Endothelial cell of umbilical vein (primary cell): ENCODE results near the gene ADCY3. TPM values are rescaled to one million over a fixed set of nuclear protein-coding genes. Genes with fewer than 3 reads are reported as not detected.

Source experiments
- BruUV-seq: library from RNA; stranded (reverse); fragments of 400-500 nt; replicated peaks from 2 replicates; lab custom pipeline; 2021; lab: Mats Ljungman, UMichigan
- CTCF ChIA-PET: fragments of 300-600, 350-600 bp; sonication (Branson Sonifier 250); formaldehyde crosslinking; loops from one replicate; lab custom pipeline; 2021; ENCODE audit warnings: antibody characterized with exemption, inconsistent platforms; lab: Charles Lee
- POLR2A ChIA-PET: fragments of 300-600, 350-600 bp; sonication (Branson Sonifier 250); formaldehyde crosslinking; loops from one replicate; lab custom pipeline; 2021; ENCODE audit warnings: antibody characterized with exemption, inconsistent platforms; lab: Charles Lee
- DNase-seq: peaks from one replicate; pipeline ENCODE4 v3.0.0-alpha.2; 2011; ENCODE audit warnings: low read depth, low spot score
- FAIRE-seq: peaks from 2 replicates; lab custom pipeline; 2011; peaks lifted over from hg19 to GRCh38; lab: Jason Lieb, UNC
- H2AFZ ChIP-seq: 2 replicates; pipeline ENCODE4 v1.6.0; 2012; ENCODE audit warnings: low read depth, low read length, control low read depth, inconsistent platforms
- H3K27ac ChIP-seq: 2 replicates; pipeline ENCODE4 v1.5.1; 2011; ENCODE audit warnings: low read depth, mild to moderate bottlenecking, control low read depth, low read length, moderate library complexity; ENCODE audit not compliant: insufficient read depth
- H3K27me3 ChIP-seq, 2 experiments: 2 replicates each; pipeline versions ENCODE4 v1.6.0 to v1.6.1; 2011; ENCODE audit warnings: low read length in 2 of 2, mixed read lengths in 1 of 2; ENCODE audit not compliant: control insufficient read depth in 2 of 2, insufficient read depth in 2 of 2
- H3K36me3 ChIP-seq, 2 experiments: 2 replicates in 1 of 2; 3 replicates in 1 of 2; pipeline ENCODE4 v1.5.1; 2011; ENCODE audit warnings: low read length in 2 of 2, mild to moderate bottlenecking in 1 of 2, moderate library complexity in 1 of 2; ENCODE audit not compliant: control insufficient read depth in 2 of 2, insufficient read depth in 2 of 2; ENCODE audit errors: extremely low read depth in 1 of 2
- H3K4me1 ChIP-seq: 3 replicates; pipeline ENCODE4 v1.5.1; 2011; ENCODE audit warnings: mild to moderate bottlenecking, low read length; ENCODE audit not compliant: control insufficient read depth, insufficient read depth; ENCODE audit errors: extremely low read depth
- H3K4me2 ChIP-seq: 2 replicates; pipeline ENCODE4 v1.6.1; 2011; ENCODE audit warnings: low read length, control low read depth, mixed read lengths; ENCODE audit not compliant: insufficient read depth
- H3K4me3 ChIP-seq, 3 experiments: fragments of 200-600 bp in 1 of 3; sonication (generic), shearing (Covaris generic) in 1 of 3; replicated peaks in 1 of 3; 2 replicates each; pipeline ENCODE4 v1.5.1; 2011 to 2016; ENCODE audit warnings: control low read depth in 3 of 3, low read length in 3 of 3, mild to moderate bottlenecking in 2 of 3, inconsistent platforms in 1 of 3, low read depth in 1 of 3, moderate library complexity in 1 of 3; ENCODE audit not compliant: insufficient read depth in 1 of 3
- H3K79me2 ChIP-seq: 2 replicates; pipeline ENCODE4 v1.6.0; 2012; ENCODE audit warnings: low read length, inconsistent platforms; ENCODE audit not compliant: control insufficient read depth, insufficient read depth
- H3K9ac ChIP-seq: replicated peaks from 2 replicates; pipeline ENCODE3; 2011; ENCODE audit warnings: low read length, control low read depth; ENCODE audit not compliant: insufficient read depth; ENCODE audit errors: extremely low read depth
- H3K9me1 ChIP-seq: replicated peaks from 3 replicates; pipeline ENCODE4 v1.6.0; 2011; ENCODE audit warnings: mild to moderate bottlenecking, low read length; ENCODE audit not compliant: control insufficient read depth, insufficient read depth; ENCODE audit errors: extremely low read depth
- H3K9me3 ChIP-seq: replicated peaks from 2 replicates; pipeline ENCODE4 v1.5.1; 2012; ENCODE audit warnings: low read length, inconsistent platforms; ENCODE audit not compliant: control insufficient read depth, insufficient read depth
- H4K20me1 ChIP-seq: replicated peaks from 2 replicates; pipeline ENCODE3; 2011; ENCODE audit warnings: mild to moderate bottlenecking, low read length; ENCODE audit not compliant: control insufficient read depth, insufficient read depth; ENCODE audit errors: extremely low read depth
- EZH2 ChIP-seq: IDR thresholded peaks from 2 replicates; pipeline ENCODE4 v1.6.1; 2012; ENCODE audit warnings: borderline replicate concordance, low read depth, mild to moderate bottlenecking, moderate library complexity, low read length, inconsistent platforms; ENCODE audit not compliant: severe bottlenecking
- FOS ChIP-seq: IDR thresholded peaks from 2 replicates; pipeline ENCODE4 v1.6.1; 2011; ENCODE audit warnings: mild to moderate bottlenecking, low read length, moderate library complexity, borderline replicate concordance; ENCODE audit not compliant: insufficient read depth
- GATA2 ChIP-seq: IDR thresholded peaks from 2 replicates; pipeline ENCODE4 v1.7.0; 2011; ENCODE audit warnings: low read depth, mild to moderate bottlenecking, moderate library complexity, mixed read lengths, low read length; ENCODE audit not compliant: insufficient read length, insufficient read depth
- JUN ChIP-seq: IDR thresholded peaks from 2 replicates; pipeline ENCODE4 v1.6.1; 2011; ENCODE audit warnings: borderline replicate concordance, low read depth; ENCODE audit not compliant: insufficient read length, insufficient read depth
- MAX ChIP-seq: IDR thresholded peaks from 2 replicates; pipeline ENCODE4 v1.6.1; 2011; ENCODE audit not compliant: insufficient read depth, insufficient read length
- MYC ChIP-seq: IDR thresholded peaks from one replicate; pipeline ENCODE4 v1.6.1; 2011; ENCODE audit warnings: mild to moderate bottlenecking, low read depth, low read length
- POLR2A ChIP-seq: IDR thresholded peaks from 2 replicates; pipeline ENCODE4 v1.6.1; 2012; ENCODE audit warnings: low read depth, mild to moderate bottlenecking, control low read depth, low read length
- POLR2AphosphoS5 ChIP-seq: IDR thresholded peaks from 2 replicates; pipeline ENCODE4 v1.6.1; 2012; ENCODE audit warnings: low read depth, mild to moderate bottlenecking, control low read depth, low read length, moderate library complexity; ENCODE audit not compliant: insufficient read depth
- dilution Hi-C: fragments of 300-500 bp; cut with MboI; formaldehyde crosslinking; loops from one replicate; pipeline ENCODE4 v1.15.0; 2019; ENCODE audit warnings: low sequenced_read_pairs; ENCODE audit not compliant: extremely low pct_ligation_motif_present
- intact Hi-C: fragments of 100-400 bp; cut with micrococcal nuclease; formaldehyde crosslinking; loops from one replicate; pipeline ENCODE4 v1.10.0; 2022
- polyA plus RNA-seq, 4 experiments: library from polyadenylated mRNA; depleted of rRNA in 3 of 4; stranded (reverse) in 3 of 4; unstranded in 1 of 4; fragments of >200 nt; gene quantifications; 2 replicates each; pipeline versions ENCODE4 v1.2.1 to v1.2.3, GENCODE V29; 2011 to 2012; ENCODE audit warnings: missing spikeins in 1 of 4
- total RNA-seq: library from RNA; stranded (reverse); gene quantifications from 2 replicates; pipeline ENCODE4 v1.2.3, GENCODE V29; 2021
- TF ChIP-seq, protein P1 (sequence below), 2 donors: IDR thresholded peaks; 1 replicate in 1 of 2; 2 replicates in 1 of 2; pipeline ENCODE4 v1.5.1; 2011; ENCODE audit warnings: low read length in 2 of 2, mild to moderate bottlenecking in 2 of 2, moderate library complexity in 2 of 2, control low read depth in 1 of 2, inconsistent platforms in 1 of 2, low read depth in 1 of 2; ENCODE audit not compliant: insufficient read depth in 1 of 2; ENCODE audit errors: extremely low read depth in 1 of 2

Gene ADCY3
- total and polyA plus RNA-seq, 2 donors (not counting 3 experiments of a cell fraction or from before 2014, with no cell fraction given) = 54.0 to 61.3 TPM

- H3K36me3 ChIP-seq = no peaks in the 10 kb centered on the region
- no peak overlapping the region for H2AFZ ChIP-seq
- dilution Hi-C loops (no loop called here), intact Hi-C loops (no loop called here)
- CTCF ChIA-PET = interaction anchor here (0.6 to 1.2 kb wide), 2 partner anchors 13 to 285 kb away, joined by 3 to 4 read pairs; no protein-coding TSS in a partner anchor
- FAIRE-seq (no peak), DNase-seq (no peak)
- H3K9me1 ChIP-seq = no peaks in the 10 kb centered on the region
- H3K4me2 ChIP-seq = no peak overlapping the region
- H4K20me1 ChIP-seq = no peaks in the 10 kb centered on the region
- TF ChIP-seq GATA2 = no peak
- TF ChIP-seq EZH2 = no peak
- TF ChIP-seq POLR2A = no peak
- no peak for TF ChIP-seq JUN
- TF ChIP-seq POLR2AphosphoS5 = no peak
- POLR2A ChIA-PET = no interaction called here
- no peak overlapping the region for H3K4me3 ChIP-seq
- no peaks in the 10 kb centered on the region for H3K79me2 ChIP-seq
- no peak overlapping the region for H3K27ac ChIP-seq
- no peaks in the 10 kb centered on the region for H3K27me3 ChIP-seq
- no TSS peak for BruUV-seq
- no peaks in the 10 kb centered on the region for H3K9me3 ChIP-seq
- no peak overlapping the region for H3K9ac ChIP-seq
- H3K4me1 ChIP-seq = no peaks in the 10 kb centered on the region
Observed at GRCh38 chr2:24844023-24844685, 75.9 kb downstream of the ADCY3 start.

DNA sequence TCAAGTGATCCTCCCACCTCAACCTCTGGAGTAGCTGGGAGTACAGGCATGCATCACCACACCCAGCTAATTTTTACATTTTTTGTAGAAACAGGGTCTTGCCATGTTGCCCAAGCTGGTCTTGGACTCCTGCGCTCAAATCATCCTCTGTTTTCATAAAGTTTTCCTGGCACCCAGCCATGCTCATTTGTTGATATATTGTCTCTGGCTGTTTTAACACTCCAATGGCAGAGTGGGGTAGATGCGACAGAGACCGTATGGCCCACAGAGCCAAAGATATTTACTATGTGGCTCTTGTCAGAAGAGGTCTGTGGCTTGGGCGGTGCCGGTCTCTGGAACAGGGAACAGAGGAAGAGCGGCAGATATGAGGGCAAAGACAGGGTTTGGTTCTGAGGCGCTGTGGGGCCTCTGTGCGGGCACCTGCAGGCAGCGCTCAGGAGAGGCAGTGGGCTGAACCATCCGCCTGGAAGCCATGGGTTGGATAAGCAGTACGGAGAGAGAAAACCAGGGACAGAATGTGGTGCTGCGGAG is 76.6 kb downstream of the ADCY3 start:
- intact Hi-C loops (no loop called here), dilution Hi-C loops (no loop called here)
- H3K9me1 ChIP-seq = no peaks in the 10 kb centered on the region
- no peak overlapping the region for H3K4me3 ChIP-seq
- no peak overlapping the region for H2AFZ ChIP-seq
- no peaks in the 10 kb centered on the region for H3K4me1 ChIP-seq
- ChIA-PET CTCF (interaction anchor here (0.6 to 1.2 kb wide), 2 partner anchors 14 to 286 kb away, joined by 3 to 4 read pairs; no protein-coding TSS in a partner anchor), POLR2A (no interaction called here)
- H3K79me2 ChIP-seq = no peaks in the 10 kb centered on the region
- H3K4me2 ChIP-seq = no peak overlapping the region
- no peak for FAIRE-seq
- no peaks in the 10 kb centered on the region for H3K36me3 ChIP-seq
- H3K9ac ChIP-seq = no peak overlapping the region
- TF ChIP-seq FOS = no peak
- no peak for TF ChIP-seq POLR2A
- no peak for TF ChIP-seq MYC
- TF ChIP-seq, protein P1, sequence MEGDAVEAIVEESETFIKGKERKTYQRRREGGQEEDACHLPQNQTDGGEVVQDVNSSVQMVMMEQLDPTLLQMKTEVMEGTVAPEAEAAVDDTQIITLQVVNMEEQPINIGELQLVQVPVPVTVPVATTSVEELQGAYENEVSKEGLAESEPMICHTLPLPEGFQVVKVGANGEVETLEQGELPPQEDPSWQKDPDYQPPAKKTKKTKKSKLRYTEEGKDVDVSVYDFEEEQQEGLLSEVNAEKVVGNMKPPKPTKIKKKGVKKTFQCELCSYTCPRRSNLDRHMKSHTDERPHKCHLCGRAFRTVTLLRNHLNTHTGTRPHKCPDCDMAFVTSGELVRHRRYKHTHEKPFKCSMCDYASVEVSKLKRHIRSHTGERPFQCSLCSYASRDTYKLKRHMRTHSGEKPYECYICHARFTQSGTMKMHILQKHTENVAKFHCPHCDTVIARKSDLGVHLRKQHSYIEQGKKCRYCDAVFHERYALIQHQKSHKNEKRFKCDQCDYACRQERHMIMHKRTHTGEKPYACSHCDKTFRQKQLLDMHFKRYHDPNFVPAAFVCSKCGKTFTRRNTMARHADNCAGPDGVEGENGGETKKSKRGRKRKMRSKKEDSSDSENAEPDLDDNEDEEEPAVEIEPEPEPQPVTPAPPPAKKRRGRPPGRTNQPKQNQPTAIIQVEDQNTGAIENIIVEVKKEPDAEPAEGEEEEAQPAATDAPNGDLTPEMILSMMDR (IDR thresholded peaks at IDR 0.05; ENCODE audit: extremely low read depth in 1 of 2, insufficient read depth in 1 of 2, low read depth in 1 of 2, low read length in 2 of 2) = no peak
- TF ChIP-seq POLR2AphosphoS5 = no peak
- TF ChIP-seq JUN = no peak
- TF ChIP-seq EZH2 = no peak
- no peak for TF ChIP-seq GATA2
- TF ChIP-seq MAX = no peak
- no peaks in the 10 kb centered on the region for H4K20me1 ChIP-seq
- DNase-seq = no peak
- no peaks in the 10 kb centered on the region for H3K9me3 ChIP-seq
- no TSS peak for BruUV-seq
- no peak overlapping the region for H3K27ac ChIP-seq
- H3K27me3 ChIP-seq = no peaks in the 10 kb centered on the region
